Neutrophil (primary cell): Measurements from ENCODE around the gene MSH4.

Source experiments
- H3K27ac ChIP-seq: fragments of 200-600 bp; sonication (generic); 2 replicates; pipeline ENCODE4 v1.5.1; 2016; ENCODE audit warnings: mild to moderate bottlenecking, moderate library complexity
- H3K27me3 ChIP-seq: fragments of 200-600 bp; sonication (generic); 2 replicates; pipeline ENCODE4 v1.6.0; 2016; ENCODE audit warnings: mild to moderate bottlenecking
- H3K36me3 ChIP-seq: fragments of 200-600 bp; sonication (generic); 2 replicates; pipeline ENCODE4 v1.5.1; 2017
- H3K4me1 ChIP-seq, 2 experiments: fragments of 200-600 bp in 1 of 2; sonication (generic) in 1 of 2; 1 replicate in 1 of 2; 2 replicates in 1 of 2; pipeline versions ENCODE4 v1.5.1 to v1.6.1; 2013 to 2016; ENCODE audit warnings: low read depth in 1 of 2, low read length in 1 of 2, mild to moderate bottlenecking in 1 of 2, moderate library complexity in 1 of 2; ENCODE audit not compliant: control insufficient read depth in 1 of 2, insufficient read depth in 1 of 2
- H3K4me3 ChIP-seq, 2 experiments: fragments of 200-600 bp in 1 of 2; sonication (generic) in 1 of 2; 1 replicate in 1 of 2; 2 replicates in 1 of 2; pipeline ENCODE4 v1.5.1; 2013 to 2016; ENCODE audit warnings: low read depth in 1 of 2, low read length in 1 of 2, mild to moderate bottlenecking in 1 of 2, moderate library complexity in 1 of 2
- H3K9me3 ChIP-seq: fragments of 200-600 bp; sonication (generic); 2 replicates; pipeline ENCODE4 v1.5.1; 2016
- TF ChIP-seq, protein P1 (sequence below): fragments of 200-600 bp; sonication (generic); IDR thresholded peaks from 2 replicates; pipeline ENCODE4 v1.5.1; 2016; ENCODE audit warnings: antibody characterized with exemption

MSH4 gene

DNA sequence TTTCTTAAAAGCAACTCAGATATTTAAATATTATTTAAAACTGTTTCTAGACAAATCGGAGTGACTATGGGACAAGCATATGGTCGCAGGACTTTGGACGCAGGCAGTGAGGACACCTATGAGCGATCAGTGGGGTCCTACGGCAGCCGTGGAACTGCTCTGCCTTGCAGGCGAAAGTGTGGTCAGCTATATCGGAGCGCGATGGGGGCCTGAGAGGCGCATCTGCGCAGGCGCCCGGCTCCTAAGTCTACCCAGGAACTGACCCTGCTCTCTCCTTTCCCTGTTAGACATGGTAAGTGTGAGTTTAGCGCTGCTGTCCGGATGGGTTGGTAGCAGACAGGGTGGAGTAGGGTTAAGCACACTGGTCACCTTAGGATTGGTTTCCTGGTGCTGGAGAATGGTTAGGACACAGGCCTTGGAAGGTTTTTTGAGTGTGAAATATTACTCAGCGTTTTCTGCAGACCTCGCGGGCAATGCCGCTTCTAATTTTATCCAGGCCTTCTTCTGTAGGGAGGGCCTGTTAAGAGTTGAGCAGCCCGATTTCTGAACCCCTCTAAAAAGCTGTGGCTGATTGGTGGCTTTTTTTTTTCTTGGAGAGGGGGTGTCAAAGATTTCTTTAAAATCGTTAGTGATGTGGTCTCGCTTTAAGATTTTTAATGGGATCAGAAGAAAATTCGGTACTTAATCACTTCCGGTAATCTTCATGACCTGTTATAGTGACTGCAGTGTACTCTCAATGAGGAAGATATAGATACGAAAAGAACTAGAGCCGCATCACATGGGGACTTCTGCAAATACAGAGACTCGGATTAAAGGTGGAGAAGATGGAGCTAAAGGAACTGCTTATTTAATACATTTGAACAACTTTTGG, 10.5 kb upstream of the MSH4 start, which contains the start of gene RABGGTB:
TSS of gene RABGGTB (plus strand) at position 274 of the 871 bp plus-strand sequence. CDS start at position 290, 16 bp downstream.
- Histone ChIP-seq H3K4me3 (peak within 1 kb of the TSS; percentile 74 to 76), H3K9me3 (no peaks in the 10 kb centered on the region), H3K27me3 (no peaks in the 10 kb centered on the region), H3K36me3 (peaks cover 20% of the 10 kb centered on the region), H3K4me1 (peaks cover 40 to 41% of the 10 kb centered on the region in 2 experiments), H3K27ac (peak within 1 kb of the TSS; percentile 87)
- TF ChIP-seq, protein P1, sequence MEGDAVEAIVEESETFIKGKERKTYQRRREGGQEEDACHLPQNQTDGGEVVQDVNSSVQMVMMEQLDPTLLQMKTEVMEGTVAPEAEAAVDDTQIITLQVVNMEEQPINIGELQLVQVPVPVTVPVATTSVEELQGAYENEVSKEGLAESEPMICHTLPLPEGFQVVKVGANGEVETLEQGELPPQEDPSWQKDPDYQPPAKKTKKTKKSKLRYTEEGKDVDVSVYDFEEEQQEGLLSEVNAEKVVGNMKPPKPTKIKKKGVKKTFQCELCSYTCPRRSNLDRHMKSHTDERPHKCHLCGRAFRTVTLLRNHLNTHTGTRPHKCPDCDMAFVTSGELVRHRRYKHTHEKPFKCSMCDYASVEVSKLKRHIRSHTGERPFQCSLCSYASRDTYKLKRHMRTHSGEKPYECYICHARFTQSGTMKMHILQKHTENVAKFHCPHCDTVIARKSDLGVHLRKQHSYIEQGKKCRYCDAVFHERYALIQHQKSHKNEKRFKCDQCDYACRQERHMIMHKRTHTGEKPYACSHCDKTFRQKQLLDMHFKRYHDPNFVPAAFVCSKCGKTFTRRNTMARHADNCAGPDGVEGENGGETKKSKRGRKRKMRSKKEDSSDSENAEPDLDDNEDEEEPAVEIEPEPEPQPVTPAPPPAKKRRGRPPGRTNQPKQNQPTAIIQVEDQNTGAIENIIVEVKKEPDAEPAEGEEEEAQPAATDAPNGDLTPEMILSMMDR, result peak; percentile 15

DNA sequence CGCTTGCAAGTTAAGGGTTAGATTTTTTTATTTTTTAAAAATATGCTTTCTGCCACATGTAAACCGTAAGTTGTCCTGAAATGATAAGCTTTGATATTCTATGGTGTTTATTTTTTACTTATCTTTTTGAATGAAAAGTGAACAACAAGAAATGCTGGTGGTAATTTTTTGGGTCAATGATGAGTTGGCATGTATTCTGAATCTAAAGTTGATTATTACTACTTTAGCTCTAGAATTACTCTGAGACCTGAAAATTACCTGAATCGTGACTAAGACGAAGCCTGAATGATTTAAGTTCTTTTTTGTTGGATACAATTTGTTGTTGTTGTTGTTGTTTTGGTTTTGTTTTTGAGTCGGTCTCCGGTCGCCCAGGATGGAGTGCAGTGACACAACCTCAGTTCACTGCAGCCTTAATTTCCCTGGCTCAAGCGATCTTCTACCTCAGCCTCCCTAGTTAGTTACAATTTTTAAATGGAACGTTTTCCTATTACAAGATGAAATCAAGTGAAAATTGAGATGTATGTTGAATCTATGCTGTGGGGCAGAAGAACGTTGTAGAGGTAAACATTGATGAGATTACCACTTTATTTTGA, 9.7 kb upstream of the MSH4 start:
- Histone ChIP-seq H3K4me1 (peaks cover 40 to 41% of the 10 kb centered on the region in 2 experiments), H3K36me3 (peaks cover 28% of the 10 kb centered on the region), H3K4me3 (peak overlapping the region; percentile 74 to 76), H3K27ac (peak overlapping the region; percentile 87), H3K27me3 (no peaks in the 10 kb centered on the region), H3K9me3 (no peaks in the 10 kb centered on the region)
- TF ChIP-seq, protein P1, result no peak

GRCh38 chr1:75787524-75787923, 9.2 kb upstream of the MSH4 start:
- no peaks in the 10 kb centered on the region for H3K27me3 ChIP-seq
- TF ChIP-seq, protein P1, result no peak
- H3K27ac ChIP-seq, result peak overlapping the region; percentile 87
- H3K4me1 ChIP-seq, result peaks cover 40 to 41% of the 10 kb centered on the region in 2 experiments
- H3K36me3 ChIP-seq, result peaks cover 33% of the 10 kb centered on the region
- H3K4me3 ChIP-seq, result peak overlapping the region in 1 of 2 experiments; percentile 74
- no peaks in the 10 kb centered on the region for H3K9me3 ChIP-seq

DNA sequence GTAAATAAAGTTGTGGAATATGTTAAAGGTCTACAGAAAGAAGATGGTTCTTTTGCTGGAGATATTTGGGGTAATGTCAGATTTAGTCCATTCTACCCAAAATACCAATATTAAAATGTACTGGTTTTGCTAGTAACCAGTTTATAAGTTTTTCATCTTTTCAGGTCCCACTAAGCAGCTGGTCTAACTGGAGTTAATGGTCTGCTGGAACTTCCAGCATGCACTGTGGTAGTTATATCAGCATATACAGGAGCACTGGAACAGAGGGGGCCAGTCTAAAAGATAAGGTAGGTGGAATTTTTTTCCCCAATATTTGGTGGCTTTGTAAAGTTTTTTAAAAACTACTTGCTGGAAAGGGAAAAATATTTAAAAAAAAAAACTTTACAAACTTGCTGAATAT, 6.7 kb upstream of the MSH4 start:
- H3K36me3 ChIP-seq, result peaks cover 58% of the 10 kb centered on the region
- no peak overlapping the region for H3K27ac ChIP-seq
- TF ChIP-seq, protein P1, result no peak
- peaks cover 29 to 31% of the 10 kb centered on the region in 2 experiments for H3K4me1 ChIP-seq
- H3K27me3 ChIP-seq, result no peaks in the 10 kb centered on the region
- H3K4me3 ChIP-seq, result no peak overlapping the region
- H3K9me3 ChIP-seq, result no peaks in the 10 kb centered on the region

GRCh38 chr1:75791022-75791421, 5.7 kb upstream of the MSH4 start:
- H3K27ac ChIP-seq, result no peak overlapping the region
- H3K4me1 ChIP-seq, result peaks cover 22 to 23% of the 10 kb centered on the region in 2 experiments
- no peaks in the 10 kb centered on the region for H3K9me3 ChIP-seq
- no peaks in the 10 kb centered on the region for H3K27me3 ChIP-seq
- TF ChIP-seq, protein P1, result no peak
- no peak overlapping the region for H3K4me3 ChIP-seq
- peaks cover 68% of the 10 kb centered on the region for H3K36me3 ChIP-seq
